Bone marrow (tissue), 2 donors: ENCODE data around the gene KIAA0586.

ENCODE experiments used
- DNase-seq, 2 donors: peaks; one replicate each; lab custom pipeline; 2025; lab: John Stamatoyannopoulos, UW

KIAA0586 gene

GRCh38 chr14:58598028-58598803 is 170.7 kb downstream of the KIAA0586 start:
- no peak for DNase-seq

DNA sequence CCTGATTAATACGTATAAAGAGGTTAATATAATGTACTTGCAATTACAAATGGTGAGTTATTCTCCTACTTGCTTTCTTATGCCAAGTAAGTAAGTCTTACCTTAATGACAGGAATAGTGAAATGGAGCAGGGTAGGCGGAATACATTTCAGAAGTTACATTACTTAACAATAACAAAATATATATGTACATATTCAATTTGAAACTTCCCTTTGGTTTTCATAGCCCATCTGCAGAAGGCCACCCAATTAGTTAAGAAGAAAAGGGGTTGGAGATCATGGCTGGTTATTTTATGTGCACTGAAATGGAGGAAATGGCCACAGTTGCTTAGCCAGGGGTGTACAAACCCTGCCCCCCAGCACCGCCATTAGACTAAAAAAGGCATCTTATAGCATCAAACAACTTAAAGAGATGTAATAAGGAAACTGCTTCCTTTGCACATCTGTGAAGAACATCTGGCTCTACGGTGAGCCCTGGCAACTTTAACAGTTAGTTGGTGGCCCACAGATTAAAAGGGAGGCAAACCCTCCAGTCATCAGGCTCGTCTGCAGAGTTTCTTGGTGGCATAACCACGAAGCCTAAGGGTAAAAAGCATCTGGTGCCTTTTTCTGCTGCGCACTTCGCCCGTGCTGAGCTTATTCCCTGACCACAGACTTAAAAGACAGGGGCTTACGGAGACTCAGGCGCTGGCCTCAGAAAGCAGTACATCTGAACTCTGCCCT is 171.4 kb downstream of the KIAA0586 start:
- DNase-seq, result no peak

DNA sequence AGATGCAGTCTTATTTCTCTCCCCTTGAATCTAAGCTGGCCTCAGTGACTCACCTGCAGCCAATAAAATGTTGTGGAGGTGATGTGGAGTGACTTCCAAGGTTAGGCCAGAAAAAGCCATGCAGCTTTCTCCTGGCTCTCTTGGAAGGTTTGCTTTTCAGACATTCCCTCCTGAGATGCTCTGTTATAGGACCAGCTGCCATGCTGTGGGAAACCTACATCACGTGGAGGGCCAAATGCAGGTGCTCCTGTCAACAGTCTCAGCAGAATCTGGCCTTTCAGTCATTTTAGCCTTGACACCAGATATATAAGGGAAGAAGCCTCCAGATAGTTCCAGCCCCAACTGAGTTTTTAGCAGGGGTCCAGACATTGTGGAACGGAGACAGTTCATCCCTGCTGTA is 172.2 kb downstream of the KIAA0586 start:
- DNase-seq, result no peak
